HepG2 (cell line): ENCODE results near the gene YY1.
"Not testable (repeated sequence)": the region's sequence is repeated elsewhere in the genome, so short reads cannot be mapped to it uniquely, and the experiment has no call there.

ENCODE experiments used
- CC2D1A ChIP-seq: sonication (generic); formaldehyde crosslinking; IDR thresholded peaks from 2 replicates; pipeline ENCODE4 v1.8.1; 2023; ENCODE audit warnings: mild to moderate bottlenecking, missing genetic modification reagents
- CTCF ChIP-seq: sonication (generic); formaldehyde crosslinking; IDR thresholded peaks from 2 replicates; pipeline ENCODE4 v1.5.0; 2020; ENCODE audit warnings: mild to moderate bottlenecking, missing genetic modification reagents, moderate library complexity
- EZH2 ChIP-seq: conservative IDR thresholded peaks from 2 replicates; pipeline ENCODE4 v1.6.1; 2012; ENCODE audit warnings: mild to moderate bottlenecking, low read depth, low read length, moderate library complexity
- FOSL1 ChIP-seq: sonication (generic); formaldehyde crosslinking; IDR thresholded peaks from 2 replicates; pipeline ENCODE4 v1.9.0; 2021; ENCODE audit warnings: missing genetic modification reagents, borderline replicate concordance
- HNRNPLL ChIP-seq: fragments of 200-400 bp; formaldehyde crosslinking; IDR thresholded peaks from 2 replicates; pipeline ENCODE4 v1.6.1; 2017; ENCODE audit warnings: mild to moderate bottlenecking, low read depth, low read length; ENCODE audit not compliant: poor library complexity, severe bottlenecking
- KAT2B ChIP-seq: fragments of 150-350 bp; IDR thresholded peaks from 2 replicates; pipeline ENCODE4 v1.6.1; 2014; ENCODE audit warnings: low read depth, low read length, borderline replicate concordance
- MYNN ChIP-seq: sonication (generic); formaldehyde crosslinking; IDR thresholded peaks from 2 replicates; pipeline ENCODE4 v1.4.0; 2020; ENCODE audit warnings: mild to moderate bottlenecking, low read depth, missing genetic modification reagents
- NPAS2 ChIP-seq: sonication (generic); formaldehyde crosslinking; IDR thresholded peaks from 2 replicates; pipeline ENCODE4 v1.8.0; 2022; ENCODE audit warnings: mild to moderate bottlenecking, missing genetic modification reagents, borderline replicate concordance
- REST ChIP-seq, 2 experiments: IDR thresholded peaks; 2 replicates each; pipeline ENCODE4 v1.6.1; 2011 to 2012; ENCODE audit warnings: low read length in 2 of 2, borderline replicate concordance in 1 of 2, low read depth in 1 of 2, mild to moderate bottlenecking in 1 of 2, moderate library complexity in 1 of 2
- RXRA ChIP-seq: sonication (generic); formaldehyde crosslinking; IDR thresholded peaks from 2 replicates; pipeline ENCODE4 v1.5.1; 2020; ENCODE audit warnings: missing genetic modification reagents
- ZNF431 ChIP-seq: sonication (generic); formaldehyde crosslinking; IDR thresholded peaks from 2 replicates; pipeline ENCODE4 v1.9.0; 2022; ENCODE audit warnings: missing genetic modification reagents, low read depth, mild to moderate bottlenecking, borderline replicate concordance
- TF ChIP-seq, protein P1 (sequence below): sonication (generic); formaldehyde crosslinking; conservative IDR thresholded peaks from 2 replicates; pipeline ENCODE4 v1.4.0; 2020; ENCODE audit warnings: missing genetic modification reagents

GRCh38 chr14:100287998-100288295, 49.0 kb downstream of the YY1 start:
- not testable (repeated sequence) for TF ChIP-seq CC2D1A (CRISPR knock-in tag); MYNN (CRISPR knock-in tag); NPAS2 (CRISPR knock-in tag); ZNF431 (CRISPR knock-in tag); KAT2B; EZH2; RXRA (CRISPR knock-in tag); FOSL1 (CRISPR knock-in tag); CTCF (CRISPR knock-in tag); REST (IDR thresholded peaks at IDR 0.05; ENCODE audit: borderline replicate concordance in 1 of 2, low read depth in 1 of 2, low read length in 2 of 2); HNRNPLL
- TF ChIP-seq, protein P1, sequence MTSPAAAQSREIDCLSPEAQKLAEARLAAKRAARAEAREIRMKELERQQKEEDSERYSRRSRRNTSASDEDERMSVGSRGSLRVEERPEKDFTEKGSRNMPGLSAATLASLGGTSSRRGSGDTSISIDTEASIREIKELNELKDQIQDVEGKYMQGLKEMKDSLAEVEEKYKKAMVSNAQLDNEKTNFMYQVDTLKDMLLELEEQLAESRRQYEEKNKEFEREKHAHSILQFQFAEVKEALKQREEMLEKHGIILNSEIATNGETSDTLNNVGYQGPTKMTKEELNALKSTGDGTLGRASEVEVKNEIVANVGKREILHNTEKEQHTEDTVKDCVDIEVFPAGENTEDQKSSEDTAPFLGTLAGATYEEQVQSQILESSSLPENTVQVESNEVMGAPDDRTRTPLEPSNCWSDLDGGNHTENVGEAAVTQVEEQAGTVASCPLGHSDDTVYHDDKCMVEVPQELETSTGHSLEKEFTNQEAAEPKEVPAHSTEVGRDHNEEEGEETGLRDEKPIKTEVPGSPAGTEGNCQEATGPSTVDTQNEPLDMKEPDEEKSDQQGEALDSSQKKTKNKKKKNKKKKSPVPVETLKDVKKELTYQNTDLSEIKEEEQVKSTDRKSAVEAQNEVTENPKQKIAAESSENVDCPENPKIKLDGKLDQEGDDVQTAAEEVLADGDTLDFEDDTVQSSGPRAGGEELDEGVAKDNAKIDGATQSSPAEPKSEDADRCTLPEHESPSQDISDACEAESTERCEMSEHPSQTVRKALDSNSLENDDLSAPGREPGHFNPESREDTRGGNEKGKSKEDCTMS (CRISPR knock-in tag): not testable (repeated sequence)
